SK-N-SH (cell line): ENCODE results near the gene COL4A2. TPM values are rescaled to one million over a fixed set of nuclear protein-coding genes. Genes with fewer than 3 reads are reported as not detected.

Experiments used
- CTCF ChIA-PET: fragments of 300-600, 350-600 bp; formaldehyde crosslinking; extraction: SDS; loops from one replicate; lab custom pipeline; 2021; lab: Yijun Ruan, JAX
- POLR2A ChIA-PET: fragments of 350-600 bp; sonication (Branson Sonifier 250); formaldehyde crosslinking; extraction: SDS; loops from one replicate; lab custom pipeline; 2020; ENCODE audit warnings: antibody characterized with exemption, inconsistent platforms; lab: Yijun Ruan, JAX
- DNase-seq: peaks from one replicate; pipeline ENCODE4 v3.0.0; 2012
- H2AFZ ChIP-seq: fragments of 200-600 bp; sonication (generic); 2 replicates; pipeline ENCODE4 v1.8.1; 2016; ENCODE audit warnings: antibody characterized with exemption, mild to moderate bottlenecking, low read depth
- H3F3A ChIP-seq: fragments of 200-600 bp; sonication (generic); replicated peaks from 2 replicates; pipeline ENCODE3; 2016; ENCODE audit warnings: antibody characterized with exemption, mild to moderate bottlenecking; ENCODE audit not compliant: insufficient read depth
- H3K27ac ChIP-seq, 2 experiments: fragments of 200-500 bp in 1 of 2; fragments of 200-600 bp in 1 of 2; sonication (Bioruptor generic) in 1 of 2; sonication (generic), shearing (Covaris generic) in 1 of 2; 2 replicates each; pipeline versions ENCODE4 v1.5.1 to v1.6.1; 2014 to 2016; ENCODE audit warnings: low read depth in 2 of 2, inconsistent platforms in 1 of 2, low read length in 1 of 2, mild to moderate bottlenecking in 1 of 2, mixed read lengths in 1 of 2
- H3K27me3 ChIP-seq: fragments of 200-600 bp; sonication (generic), shearing (Covaris generic); 2 replicates; pipeline ENCODE4 v1.6.1; 2016; ENCODE audit warnings: mixed run types; ENCODE audit not compliant: insufficient read depth
- H3K36me3 ChIP-seq, 2 experiments: fragments of 200-500 bp in 1 of 2; fragments of 200-600 bp in 1 of 2; sonication (Bioruptor generic) in 1 of 2; sonication (generic) in 1 of 2; replicated peaks in 1 of 2; 2 replicates each; pipeline versions ENCODE3 to v1.5.1; 2014 to 2016; ENCODE audit warnings: low read length in 1 of 2, mild to moderate bottlenecking in 1 of 2; ENCODE audit not compliant: insufficient read depth in 2 of 2, control insufficient read depth in 1 of 2
- H3K4me1 ChIP-seq, 2 experiments: fragments of 200-500 bp in 1 of 2; fragments of 200-600 bp in 1 of 2; sonication (Bioruptor generic) in 1 of 2; sonication (generic), shearing (Covaris generic) in 1 of 2; 2 replicates each; pipeline versions ENCODE4 v1.5.1 to v1.6.1; 2014 to 2016; ENCODE audit warnings: low read depth in 1 of 2, low read length in 1 of 2, mixed run types in 1 of 2; ENCODE audit not compliant: insufficient read depth in 2 of 2, control insufficient read depth in 1 of 2
- H3K4me2 ChIP-seq: fragments of 200-600 bp; sonication (generic), shearing (Covaris generic); 2 replicates; pipeline ENCODE4 v1.6.1; 2017; ENCODE audit warnings: mixed run types
- H3K4me3 ChIP-seq, 2 experiments: fragments of 200-500 bp in 1 of 2; fragments of 200-600 bp in 1 of 2; sonication (Bioruptor generic) in 1 of 2; sonication (generic), shearing (Covaris generic) in 1 of 2; 2 replicates each; pipeline versions ENCODE4 v1.5.1 to v1.8.1; 2014 to 2016; ENCODE audit warnings: low read depth in 2 of 2, inconsistent platforms in 1 of 2, low read length in 1 of 2, mild to moderate bottlenecking in 1 of 2, mixed read lengths in 1 of 2, moderate library complexity in 1 of 2
- H3K79me2 ChIP-seq: fragments of 200-600 bp; sonication (generic); 2 replicates; pipeline ENCODE4 v1.8.1; 2017; ENCODE audit warnings: mild to moderate bottlenecking; ENCODE audit not compliant: insufficient read depth
- H3K9ac ChIP-seq: fragments of 200-600 bp; sonication (generic); 2 replicates; pipeline ENCODE4 v1.6.1; 2017; ENCODE audit warnings: mixed run types
- H3K9me2 ChIP-seq: fragments of 200-600 bp; sonication (generic); 2 replicates; pipeline ENCODE4 v1.6.1; 2017; ENCODE audit warnings: mixed run types
- H3K9me3 ChIP-seq: fragments of 200-600 bp; sonication (generic); 2 replicates; pipeline ENCODE4 v1.6.1; 2017; ENCODE audit warnings: mixed run types, mild to moderate bottlenecking, moderate library complexity
- H4K20me1 ChIP-seq: fragments of 200-600 bp; sonication (generic); 2 replicates; pipeline ENCODE4 v1.6.1; 2017; ENCODE audit warnings: mild to moderate bottlenecking, mixed run types; ENCODE audit not compliant: insufficient read depth
- ELF1 ChIP-seq: IDR thresholded peaks from 2 replicates; pipeline ENCODE4 v1.4.0; 2012
- FOXJ3 ChIP-seq: sonication (generic); formaldehyde crosslinking; IDR thresholded peaks from 2 replicates; pipeline ENCODE4 v1.5.1; 2020; ENCODE audit warnings: mild to moderate bottlenecking, missing genetic modification reagents
- FOXM1 ChIP-seq: IDR thresholded peaks from 2 replicates; pipeline ENCODE4 v1.4.0; 2012; ENCODE audit warnings: low read depth, mild to moderate bottlenecking
- GATA2 ChIP-seq: sonication (generic); formaldehyde crosslinking; IDR thresholded peaks from 2 replicates; pipeline ENCODE4 v1.5.0; 2020; ENCODE audit warnings: mild to moderate bottlenecking, missing genetic modification reagents
- IRF3 ChIP-seq: fragments of 150-350 bp; IDR thresholded peaks from 2 replicates; pipeline ENCODE4 v1.6.1; 2016; ENCODE audit warnings: mild to moderate bottlenecking, low read depth, low read length
- MEF2A ChIP-seq: IDR thresholded peaks from 2 replicates; pipeline ENCODE4 v1.4.0; 2012; ENCODE audit warnings: low read depth, borderline replicate concordance
- POLR2AphosphoS5 ChIP-seq: IDR thresholded peaks from 2 replicates; pipeline ENCODE4 v1.6.1; 2012; ENCODE audit warnings: low read depth, low read length
- RAD21 ChIP-seq: IDR thresholded peaks from 2 replicates; pipeline ENCODE4 v1.6.1; 2012; ENCODE audit warnings: mild to moderate bottlenecking, low read length
- RXRA ChIP-seq: IDR thresholded peaks from 2 replicates; pipeline ENCODE4 v1.4.0; 2012; ENCODE audit warnings: low read depth, mild to moderate bottlenecking, borderline replicate concordance
- TEAD4 ChIP-seq: IDR thresholded peaks from 2 replicates; pipeline ENCODE4 v1.4.0; 2012; ENCODE audit warnings: mild to moderate bottlenecking, borderline replicate concordance; ENCODE audit not compliant: insufficient read depth
- USF1 ChIP-seq: IDR thresholded peaks from 2 replicates; pipeline ENCODE4 v1.4.0; 2012; ENCODE audit warnings: low read depth, borderline replicate concordance
- WGBS: methylation state at CpG from one replicate; pipeline ENCODE4 v1.1.6; 2017; ENCODE audit warnings: low lambda C conversion rate; 5-methylcytosine and 5-hydroxymethylcytosine counted together
- polyA plus RNA-seq, 3 experiments: library from polyadenylated mRNA; depleted of rRNA; stranded (reverse); fragments of >200 nt; gene quantifications; 2 replicates each; pipeline ENCODE4 v1.2.3, GENCODE V29; 2012
- TF ChIP-seq, protein P1 (sequence below): fragments of 150-350 bp; IDR thresholded peaks from 2 replicates; pipeline ENCODE4 v1.6.1; 2017; ENCODE audit warnings: antibody characterized with exemption, low read length, low read depth, borderline replicate concordance
- TF ChIP-seq, protein P2 (sequence below): IDR thresholded peaks from 2 replicates; pipeline ENCODE4; 2012

Gene COL4A2
- polyA plus RNA-seq, 1 of the 3 experiments (the other 2 are of a cell fraction) = 137 TPM

GRCh38 chr13:110517505-110518225 lies 210.6 kb downstream of the COL4A2 start (continued):
- TF ChIP-seq, protein P1, sequence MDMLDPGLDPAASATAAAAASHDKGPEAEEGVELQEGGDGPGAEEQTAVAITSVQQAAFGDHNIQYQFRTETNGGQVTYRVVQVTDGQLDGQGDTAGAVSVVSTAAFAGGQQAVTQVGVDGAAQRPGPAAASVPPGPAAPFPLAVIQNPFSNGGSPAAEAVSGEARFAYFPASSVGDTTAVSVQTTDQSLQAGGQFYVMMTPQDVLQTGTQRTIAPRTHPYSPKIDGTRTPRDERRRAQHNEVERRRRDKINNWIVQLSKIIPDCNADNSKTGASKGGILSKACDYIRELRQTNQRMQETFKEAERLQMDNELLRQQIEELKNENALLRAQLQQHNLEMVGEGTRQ = no peak
- no peak for TF ChIP-seq GATA2
- no peak for TF ChIP-seq FOXM1
- TF ChIP-seq, protein P2, sequence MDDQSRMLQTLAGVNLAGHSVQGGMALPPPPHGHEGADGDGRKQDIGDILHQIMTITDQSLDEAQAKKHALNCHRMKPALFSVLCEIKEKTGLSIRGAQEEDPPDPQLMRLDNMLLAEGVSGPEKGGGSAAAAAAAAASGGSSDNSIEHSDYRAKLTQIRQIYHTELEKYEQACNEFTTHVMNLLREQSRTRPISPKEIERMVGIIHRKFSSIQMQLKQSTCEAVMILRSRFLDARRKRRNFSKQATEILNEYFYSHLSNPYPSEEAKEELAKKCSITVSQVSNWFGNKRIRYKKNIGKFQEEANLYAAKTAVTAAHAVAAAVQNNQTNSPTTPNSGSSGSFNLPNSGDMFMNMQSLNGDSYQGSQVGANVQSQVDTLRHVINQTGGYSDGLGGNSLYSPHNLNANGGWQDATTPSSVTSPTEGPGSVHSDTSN = no peak
- TF ChIP-seq POLR2AphosphoS5 = no peak

DNA sequence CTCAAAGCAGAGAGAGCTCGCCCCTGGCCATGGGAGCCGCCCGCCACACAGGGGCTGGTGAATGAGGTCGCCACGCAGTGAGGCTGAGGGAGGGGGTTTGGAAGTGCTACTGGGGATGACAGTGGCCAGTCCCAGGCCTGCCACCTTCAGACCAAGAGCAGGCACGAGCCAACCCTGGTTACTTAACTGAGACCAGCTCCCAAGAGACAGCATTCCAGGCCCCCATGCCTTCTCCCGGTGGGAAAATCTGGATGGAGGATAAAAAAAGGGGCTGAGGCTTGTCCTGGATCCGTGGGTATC lies 211.1 kb downstream of the COL4A2 start:
- 90% methylated on average over 2 of the region's 8 CpGs for WGBS
- ChIA-PET POLR2A (no interaction called here), CTCF (no interaction called here)
- no peaks in the 10 kb centered on the region for H3K79me2 ChIP-seq
- H3K9me3 ChIP-seq = no peaks in the 10 kb centered on the region
- H3K4me2 ChIP-seq = no peak overlapping the region
- H3K9ac ChIP-seq = no peak overlapping the region
- no peak for DNase-seq
- no peaks in the 10 kb centered on the region for H4K20me1 ChIP-seq
- no peak overlapping the region for H3K27ac ChIP-seq
- no peak overlapping the region for H2AFZ ChIP-seq
- H3K9me2 ChIP-seq = no peaks in the 10 kb centered on the region
- peaks cover 0 to 3% of the 10 kb centered on the region in 2 experiments; a peak in 1 of 4 replicates for H3K4me1 ChIP-seq
- H3K36me3 ChIP-seq = peaks cover 0 to 2% of the 10 kb centered on the region in 2 experiments
- H3K27me3 ChIP-seq = no peaks in the 10 kb centered on the region
- TF ChIP-seq IRF3 = no peak
- TF ChIP-seq RAD21 = no peak
- no peak for TF ChIP-seq FOXJ3 (CRISPR knock-in tag)
- no peak for TF ChIP-seq RXRA
- no peak for TF ChIP-seq ELF1
- TF ChIP-seq TEAD4 = no peak
- no peak for TF ChIP-seq USF1
- TF ChIP-seq GATA2 = no peak
- no peak for TF ChIP-seq MEF2A
- H3K4me3 ChIP-seq = no peak overlapping the region
- H3F3A ChIP-seq = no peaks in the 10 kb centered on the region
